GM13977 (cell line): ENCODE data around the gene CSNK1G2.

Experiments
- DNase-seq: peaks from one replicate; pipeline ENCODE4 v3.0.0; 2012; ENCODE audit warnings: low spot score
- CTCF ChIP-seq: IDR thresholded peaks from 2 replicates; pipeline ENCODE4 v1.5.1; 2012; ENCODE audit warnings: mild to moderate bottlenecking, control low read depth; ENCODE audit not compliant: insufficient read depth; ENCODE audit errors: extremely low read depth, missing control alignments
- in situ Hi-C: fragments of 300-500 bp; cut with MboI; formaldehyde crosslinking; loops from one replicate; pipeline ENCODE4 v1.12.0; 2022; ENCODE audit warnings: low sequenced_read_pairs, low pct_unique_long_range_greater_than_20kb, mixed read lengths, inconsistent platforms; ENCODE audit not compliant: unreplicated experiment

CSNK1G2 gene

GRCh38 chr19:1979017-1979416, 38.0 kb downstream of the CSNK1G2 start:
- DNase-seq = no peak
- TF ChIP-seq CTCF = no peak
- in situ Hi-C loops = no loop called here

- no peak for DNase-seq
- no peak for TF ChIP-seq CTCF
- in situ Hi-C loops = no loop called here
These were observed 38.7 kb downstream of the CSNK1G2 start for GRCh38 chr19:1979642-1980041.

GRCh38 chr19:1980091-1980808, 39.3 kb downstream of the CSNK1G2 start:
- no peak for TF ChIP-seq CTCF
- in situ Hi-C loops = no loop called here
- DNase-seq = no peak

GRCh38 chr19:1980809-1981181, 39.8 kb downstream of the CSNK1G2 start:
- TF ChIP-seq CTCF = no peak
- no peak for DNase-seq
- in situ Hi-C loops = no loop called here

GRCh38 chr19:1981253-1981652, 40.3 kb downstream of the CSNK1G2 start:
- in situ Hi-C loops = no loop called here

GRCh38 chr19:1984357-1984756, 43.4 kb downstream of the CSNK1G2 start:
- in situ Hi-C loops = no loop called here
- TF ChIP-seq CTCF = no peak
- no peak for DNase-seq

More at GRCh38 chr19:1981253-1981652, 40.3 kb downstream of the CSNK1G2 start:
- no peak for DNase-seq
- no peak for TF ChIP-seq CTCF
